ENCODE results near the gene IFT25.

IFT25 gene

GRCh38 chr1:53946252-53947171, 1.0 kb upstream of the IFT25 start, which contains the start of gene LRRC42:
Gene LRRC42 (plus strand): TSS chr1:53946350. CDS start chr1:53952000, 5,650 bp downstream.
- TF ChIP-seq TCF12 (IDR thresholded peaks at IDR 0.05; ENCODE audit: low read depth) (peak; percentile 31; the same call in 1 of the 2 replicates), TAF1 (IDR thresholded peaks at IDR 0.05; ENCODE audit: low read depth) (no peak), EGR1 (IDR thresholded peaks at IDR 0.05) (peak; percentile 56), RAD21 (IDR thresholded peaks at IDR 0.05; ENCODE audit: low read depth) (no peak), ZBTB7A (IDR thresholded peaks at IDR 0.05; ENCODE audit: low read depth) (peak; percentile 77; the same call in 1 of the 2 replicates)

- TF ChIP-seq TAF1 (IDR thresholded peaks at IDR 0.05; ENCODE audit: low read depth) (no peak), REST (IDR thresholded peaks at IDR 0.05; ENCODE audit: low read depth) (no peak), TEAD4 (IDR thresholded peaks at IDR 0.05) (no peak), TCF12 (IDR thresholded peaks at IDR 0.05; ENCODE audit: low read depth) (no peak), MAX (IDR thresholded peaks at IDR 0.05) (no peak), CEBPB (IDR thresholded peaks at IDR 0.05) (no peak), CREB1 (IDR thresholded peaks at IDR 0.05; ENCODE audit: low read depth) (no peak), USF1 (IDR thresholded peaks at IDR 0.05) (no peak), NFIC (IDR thresholded peaks at IDR 0.05) (no peak), ZBTB7A (IDR thresholded peaks at IDR 0.05; ENCODE audit: low read depth) (no peak), EP300 (IDR thresholded peaks at IDR 0.05; ENCODE audit: borderline replicate concordance) (no peak)
Observed at GRCh38 chr1:53945183-53945432, 391 bp downstream of the IFT25 start.

- no peak for TF ChIP-seq CEBPB (IDR thresholded peaks at IDR 0.05)
- no peak for TF ChIP-seq CREB1 (IDR thresholded peaks at IDR 0.05; ENCODE audit: low read depth)
Observed at GRCh38 chr1:53944469-53945182, 873 bp downstream of the IFT25 start.

- TF ChIP-seq FOXM1 (IDR thresholded peaks at IDR 0.05; ENCODE audit: borderline replicate concordance, low read depth): no peak
- TF ChIP-seq USF1 (IDR thresholded peaks at IDR 0.05): no peak
- no peak for TF ChIP-seq NFIC (IDR thresholded peaks at IDR 0.05)
Observed at GRCh38 chr1:53943490-53944043, 1.9 kb downstream of the IFT25 start.

- no peak for TF ChIP-seq YY1 (IDR thresholded peaks at IDR 0.05; ENCODE audit: low read depth)
- TF ChIP-seq NFIC (IDR thresholded peaks at IDR 0.05): no peak
Observed at GRCh38 chr1:53943090-53943489, 2.4 kb downstream of the IFT25 start.

- TF ChIP-seq ZBTB7A (IDR thresholded peaks at IDR 0.05; ENCODE audit: low read depth) (no peak), EP300 (IDR thresholded peaks at IDR 0.05; ENCODE audit: borderline replicate concordance) (no peak), NFIC (IDR thresholded peaks at IDR 0.05) (no peak), CREB1 (IDR thresholded peaks at IDR 0.05; ENCODE audit: low read depth) (no peak), EGR1 (IDR thresholded peaks at IDR 0.05) (no peak), USF1 (IDR thresholded peaks at IDR 0.05) (0 out of 2 replicates have a peak, but pooled peaks have one; percentile 13), TCF12 (IDR thresholded peaks at IDR 0.05; ENCODE audit: low read depth) (no peak), REST (IDR thresholded peaks at IDR 0.05; ENCODE audit: low read depth) (no peak), TAF1 (IDR thresholded peaks at IDR 0.05; ENCODE audit: low read depth) (no peak), FOXM1 (IDR thresholded peaks at IDR 0.05; ENCODE audit: borderline replicate concordance, low read depth) (no peak), YY1 (IDR thresholded peaks at IDR 0.05; ENCODE audit: low read depth) (no peak), TEAD4 (IDR thresholded peaks at IDR 0.05) (0 out of 2 replicates have a peak, but pooled peaks have one; percentile 14), MAX (IDR thresholded peaks at IDR 0.05) (no peak), RAD21 (IDR thresholded peaks at IDR 0.05; ENCODE audit: low read depth) (no peak)
Observed at GRCh38 chr1:53942127-53942957, 3.2 kb downstream of the IFT25 start.
